CD14-positive monocyte (primary cell): ENCODE data around the gene ZC3H4. TPM values are rescaled to one million over a fixed set of nuclear protein-coding genes. Genes with fewer than 3 reads are reported as not detected.

Source experiments
- DNase-seq, 3 donors: peaks; one replicate each; pipeline ENCODE4 v3.0.0-alpha.2; 2011 to 2022
- H2AFZ ChIP-seq: 2 replicates; pipeline ENCODE4 v1.6.0; 2012; ENCODE audit warnings: mild to moderate bottlenecking, low read depth, low read length, inconsistent platforms; ENCODE audit not compliant: insufficient read depth, poor library complexity, severe bottlenecking
- H3K27ac ChIP-seq, 2 donors: 1 replicate in 1 of 2; 2 replicates in 1 of 2; pipeline ENCODE4 v1.5.1; 2012 to 2013; ENCODE audit warnings: low read length in 2 of 2, control low read depth in 1 of 2, inconsistent platforms in 1 of 2, low read depth in 1 of 2, mild to moderate bottlenecking in 1 of 2
- H3K27me3 ChIP-seq, 2 donors: one replicate each; pipeline versions ENCODE4 v1.6.0 to v1.6.1; 2011 to 2013; ENCODE audit warnings: low read length in 2 of 2; ENCODE audit not compliant: control insufficient read depth in 2 of 2, insufficient read depth in 2 of 2
- H3K36me3 ChIP-seq, 2 donors: replicated peaks in 1 of 2; 1 replicate in 1 of 2; 2 replicates in 1 of 2; pipeline versions ENCODE4 v1.5.1 to v1.6.1; 2012 to 2013; ENCODE audit warnings: low read length in 2 of 2, control low read depth in 1 of 2, inconsistent platforms in 1 of 2, mild to moderate bottlenecking in 1 of 2; ENCODE audit not compliant: insufficient read depth in 2 of 2, control insufficient read depth in 1 of 2
- H3K4me1 ChIP-seq, 2 donors: 1 replicate in 1 of 2; 2 replicates in 1 of 2; pipeline versions ENCODE4 v1.5.1 to v1.6.1; 2012 to 2013; ENCODE audit warnings: low read length in 2 of 2, control low read depth in 1 of 2, inconsistent platforms in 1 of 2, mild to moderate bottlenecking in 1 of 2, moderate library complexity in 1 of 2; ENCODE audit not compliant: insufficient read depth in 2 of 2, control insufficient read depth in 1 of 2
- H3K4me2 ChIP-seq: replicated peaks from 2 replicates; pipeline ENCODE3; 2012; ENCODE audit warnings: low read length, moderate library complexity, mild to moderate bottlenecking; ENCODE audit not compliant: poor library complexity, severe bottlenecking; ENCODE audit errors: extremely low read depth
- H3K4me3 ChIP-seq, 3 experiments: fragments of 200-600 bp in 1 of 3; sonication (generic) in 1 of 3; replicated peaks in 1 of 3; 1 replicate in 2 of 3; 2 replicates in 1 of 3; pipeline ENCODE4 v1.5.1; 2011 to 2013; ENCODE audit warnings: low read length in 3 of 3, mild to moderate bottlenecking in 3 of 3, control low read depth in 2 of 3, low read depth in 2 of 3, inconsistent platforms in 1 of 3, moderate library complexity in 1 of 3
- H3K79me2 ChIP-seq: 2 replicates; pipeline ENCODE4 v1.6.0; 2012; ENCODE audit warnings: mild to moderate bottlenecking, control low read depth, inconsistent platforms, low read length, moderate library complexity; ENCODE audit not compliant: insufficient read depth
- H3K9ac ChIP-seq: 2 replicates; pipeline ENCODE4 v1.6.0; 2017; ENCODE audit warnings: low read length, mild to moderate bottlenecking; ENCODE audit not compliant: insufficient read depth, poor library complexity, severe bottlenecking
- H3K9me3 ChIP-seq, 2 donors: replicated peaks in 1 of 2; 1 replicate in 1 of 2; 2 replicates in 1 of 2; pipeline versions ENCODE4 v1.5.1 to v1.6.1; 2012 to 2013; ENCODE audit warnings: low read length in 2 of 2, control low read depth in 1 of 2; ENCODE audit not compliant: control insufficient read depth in 1 of 2, insufficient read depth in 1 of 2
- H4K20me1 ChIP-seq: 2 replicates; pipeline ENCODE4 v1.6.0; 2012; ENCODE audit warnings: mild to moderate bottlenecking, low read length, control low read depth, moderate library complexity; ENCODE audit not compliant: insufficient read depth
- H3K27ac Mint-ChIP-seq, 7 donors: one replicate each; pipeline ENCODE4 v1.8.0; 2020; ENCODE audit warnings: mild to moderate bottlenecking in 7 of 7, mixed read lengths in 7 of 7, moderate library complexity in 6 of 7, inconsistent platforms in 2 of 7
- H3K27me3 Mint-ChIP-seq, 3 donors: one replicate each; pipeline ENCODE4 v1.8.0; 2021 to 2022; ENCODE audit warnings: low read depth in 3 of 3, mild to moderate bottlenecking in 3 of 3, mixed read lengths in 3 of 3, moderate library complexity in 3 of 3, inconsistent platforms in 1 of 3
- H3K36me3 Mint-ChIP-seq, 2 donors: one replicate each; pipeline ENCODE4 v1.8.0; 2020; ENCODE audit warnings: mixed read lengths in 2 of 2, inconsistent platforms in 1 of 2, mild to moderate bottlenecking in 1 of 2
- H3K4me1 Mint-ChIP-seq: one replicate; pipeline ENCODE4 v1.8.0; 2020; ENCODE audit warnings: mild to moderate bottlenecking, mixed read lengths
- H3K4me3 Mint-ChIP-seq, 2 donors: one replicate each; pipeline ENCODE4 v1.8.0; 2020; ENCODE audit warnings: mild to moderate bottlenecking in 2 of 2, mixed read lengths in 2 of 2, moderate library complexity in 1 of 2
- H3K9me3 Mint-ChIP-seq, 7 donors: one replicate each; pipeline ENCODE4 v1.8.0; 2020 to 2022; ENCODE audit warnings: mixed read lengths in 7 of 7, mild to moderate bottlenecking in 6 of 7, moderate library complexity in 6 of 7, inconsistent platforms in 2 of 7
- WGBS: methylation state at CpG from one replicate; pipeline ENCODE4 v1.1.5; 2013; ENCODE audit warnings: missing lambda C conversion rate; ENCODE audit not compliant: insufficient coverage; 5-methylcytosine and 5-hydroxymethylcytosine counted together
- intact Hi-C, 2 donors: fragments of 100-400 bp; cut with micrococcal nuclease; formaldehyde crosslinking; loops; one replicate each; pipeline versions ENCODE4 v1.15.0 to v1.15.1; 2023
- polyA plus RNA-seq, 3 donors: library from polyadenylated mRNA; depleted of rRNA in 1 of 3; unstranded in 2 of 3; stranded (reverse) in 1 of 3; fragments of 300-500 nt in 2 of 3; fragments of >200 nt in 1 of 3; fragmentation: Illumina TruSeq in 2 of 3; gene quantifications; 1 replicate in 2 of 3; 2 replicates in 1 of 3; pipeline ENCODE4 v1.2.3, GENCODE V29; 2012 to 2021
- TF ChIP-seq, protein P1 (sequence below): fragments of 200-600 bp; IDR thresholded peaks from one replicate; pipeline ENCODE4 v1.8.0; 2022; ENCODE audit warnings: antibody characterized with exemption, mild to moderate bottlenecking

The ZC3H4 gene
- polyA plus RNA-seq, 3 donors = 0.24 to 9.9 (median 0.60) TPM

DNA sequence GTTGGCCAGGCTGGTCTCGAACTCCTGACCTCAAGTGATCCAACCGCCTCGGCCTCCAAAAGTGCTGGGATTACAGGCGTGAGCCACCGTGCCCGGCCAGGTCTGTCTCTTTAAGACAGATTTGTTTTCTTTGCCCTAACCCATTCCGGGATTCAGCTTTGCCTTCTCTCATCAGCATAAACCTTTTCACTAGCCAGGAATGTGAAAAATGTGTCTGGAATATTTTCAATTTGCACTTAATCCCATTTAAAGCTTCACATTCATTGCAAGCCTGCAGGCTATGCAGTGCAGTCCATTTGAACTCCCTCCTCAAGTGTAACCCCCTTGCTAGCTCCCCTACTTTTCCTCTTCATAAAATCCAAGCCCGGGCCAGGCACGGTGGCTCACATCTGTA, 64.3 kb downstream of the ZC3H4 start:
- Mint-ChIP-seq H3K27ac (peak overlapping the region in 6 of 7 donors; percentile 55 to 83 (median 71)), H3K4me1 (peaks cover 37% of the 10 kb centered on the region), H3K4me3 (peak overlapping the region; percentile 84 to 91), H3K27me3 (peaks cover 2 to 8% (median 6%) of the 10 kb centered on the region in 3 donors), H3K9me3 (peaks cover 0 to 3% (median 2%) of the 10 kb centered on the region in 7 donors), H3K36me3 (peaks cover 2 to 6% of the 10 kb centered on the region in 2 donors)
- no peak for DNase-seq
- no peak overlapping the region for H3K9ac ChIP-seq
- H3K36me3 ChIP-seq = no peaks in the 10 kb centered on the region
- peaks cover 10 to 18% of the 10 kb centered on the region in 2 donors for H3K4me1 ChIP-seq
- peaks cover 14% of the 10 kb centered on the region for H3K79me2 ChIP-seq
- peak overlapping the region; percentile 56 for H2AFZ ChIP-seq
- H3K4me2 ChIP-seq = peak overlapping the region; percentile 96
- H3K27ac ChIP-seq = no peak overlapping the region
- 74% methylated on average over 7 of the region's 9 CpGs for WGBS
- TF ChIP-seq, protein P1, sequence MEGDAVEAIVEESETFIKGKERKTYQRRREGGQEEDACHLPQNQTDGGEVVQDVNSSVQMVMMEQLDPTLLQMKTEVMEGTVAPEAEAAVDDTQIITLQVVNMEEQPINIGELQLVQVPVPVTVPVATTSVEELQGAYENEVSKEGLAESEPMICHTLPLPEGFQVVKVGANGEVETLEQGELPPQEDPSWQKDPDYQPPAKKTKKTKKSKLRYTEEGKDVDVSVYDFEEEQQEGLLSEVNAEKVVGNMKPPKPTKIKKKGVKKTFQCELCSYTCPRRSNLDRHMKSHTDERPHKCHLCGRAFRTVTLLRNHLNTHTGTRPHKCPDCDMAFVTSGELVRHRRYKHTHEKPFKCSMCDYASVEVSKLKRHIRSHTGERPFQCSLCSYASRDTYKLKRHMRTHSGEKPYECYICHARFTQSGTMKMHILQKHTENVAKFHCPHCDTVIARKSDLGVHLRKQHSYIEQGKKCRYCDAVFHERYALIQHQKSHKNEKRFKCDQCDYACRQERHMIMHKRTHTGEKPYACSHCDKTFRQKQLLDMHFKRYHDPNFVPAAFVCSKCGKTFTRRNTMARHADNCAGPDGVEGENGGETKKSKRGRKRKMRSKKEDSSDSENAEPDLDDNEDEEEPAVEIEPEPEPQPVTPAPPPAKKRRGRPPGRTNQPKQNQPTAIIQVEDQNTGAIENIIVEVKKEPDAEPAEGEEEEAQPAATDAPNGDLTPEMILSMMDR = no peak
- H3K9me3 ChIP-seq = peaks cover 0 to 5% of the 10 kb centered on the region in 2 donors
- no peaks in the 10 kb centered on the region for H4K20me1 ChIP-seq
- no peaks in the 10 kb centered on the region for H3K27me3 ChIP-seq
- peak overlapping the region in 1 of 3 experiments; percentile 92 for H3K4me3 ChIP-seq
- intact Hi-C loops = loop anchor here in 1 of 2 donors (2.0 kb wide), 2 partner anchors 63 to 199 kb away; partner anchors contain the start of genes AP2S1 and ZC3H4

DNA sequence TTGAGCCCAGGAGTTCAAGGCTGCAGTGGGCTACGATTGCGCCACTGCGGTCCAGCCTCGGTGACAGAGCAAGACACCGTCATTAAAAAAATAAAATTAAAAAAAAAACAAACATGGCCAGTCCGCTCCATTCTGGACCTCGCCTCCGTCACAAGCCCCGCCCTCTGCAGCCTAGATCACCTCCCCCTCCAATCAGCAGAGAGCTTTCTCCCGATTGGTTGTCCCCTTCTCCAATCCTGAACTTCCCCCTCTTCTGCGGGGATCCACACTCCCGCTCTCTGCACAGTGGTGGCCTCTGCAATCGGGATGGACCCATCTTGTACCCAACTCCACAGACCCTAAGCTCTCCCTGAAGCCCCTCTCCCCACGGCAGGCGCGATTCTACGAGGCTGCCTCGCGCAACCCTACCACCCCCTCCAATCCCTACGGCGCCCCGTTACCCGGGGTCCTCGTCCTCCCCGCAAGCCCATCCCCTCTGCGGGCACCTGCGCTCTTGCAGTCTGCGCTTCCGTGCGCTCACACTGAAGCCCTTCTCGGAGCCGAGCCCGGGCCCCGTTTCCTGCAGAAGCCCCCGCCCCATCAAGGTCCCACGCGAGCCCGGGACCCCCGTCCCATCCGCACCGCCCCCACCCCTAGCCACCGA, 65.7 kb downstream of the ZC3H4 start:
- peaks cover 10 to 18% of the 10 kb centered on the region in 2 donors for H3K4me1 ChIP-seq
- peak overlapping the region; percentile 79 for H3K9ac ChIP-seq
- H3K36me3 Mint-ChIP-seq = peaks cover 2 to 11% of the 10 kb centered on the region in 2 donors
- peak overlapping the region; percentile 96 for H3K4me2 ChIP-seq
- intact Hi-C loops = loop anchor here in 1 of 2 donors (2.0 kb wide), 2 partner anchors 65 to 197 kb away; partner anchors contain the start of genes AP2S1 and ZC3H4
- H3K36me3 ChIP-seq = no peaks in the 10 kb centered on the region
- peak overlapping the region; percentile 71 to 92 (median 79) for H3K4me3 ChIP-seq
- H3K27me3 Mint-ChIP-seq = peaks cover 0 to 2% (median 0%) of the 10 kb centered on the region in 3 donors
- TF ChIP-seq, protein P1 = no peak
- H3K27ac ChIP-seq = peak overlapping the region; percentile 42 to 77
- peaks cover 14% of the 10 kb centered on the region for H3K79me2 ChIP-seq
- no peaks in the 10 kb centered on the region for H3K27me3 ChIP-seq
- peaks cover 0 to 5% of the 10 kb centered on the region in 2 donors for H3K9me3 ChIP-seq
- H3K9me3 Mint-ChIP-seq = peaks cover 0 to 3% (median 2%) of the 10 kb centered on the region in 7 donors
- H2AFZ ChIP-seq = peak overlapping the region; percentile 98
- 3% methylated on average over 39 of the region's 42 CpGs for WGBS
- H3K4me3 Mint-ChIP-seq = peak overlapping the region; percentile 91 to 95
- peak overlapping the region; percentile 86 to 95 (median 89) for H3K27ac Mint-ChIP-seq
- no peaks in the 10 kb centered on the region for H4K20me1 ChIP-seq
- peaks cover 35% of the 10 kb centered on the region for H3K4me1 Mint-ChIP-seq
- peak; percentile 79 to 87 (median 80) for DNase-seq
